ENCODE data around the gene CBX7. TPM values are rescaled to one million over a fixed set of nuclear protein-coding genes. Genes with fewer than 3 reads are reported as not detected.

The CBX7 gene
- total RNA-seq, 1 donor from 2014 or later = 4.7 TPM

GRCh38 chr22:39109361-39109760 lies 43.1 kb downstream of the CBX7 start:
- H3K27me3 ChIP-seq (ENCODE audit: control insufficient read depth in 3 of 3, insufficient read depth in 3 of 3, low read length in 3 of 3) = peaks cover 5 to 16% (median 7%) of the 10 kb centered on the region in 3 donors
- no peak overlapping the region for H3K27ac ChIP-seq (ENCODE audit: low read depth, low read length)
- no peaks in the 10 kb centered on the region for H3K9me3 ChIP-seq (ENCODE audit: control insufficient read depth in 3 of 3, low read length in 3 of 3)
- H3K4me1 ChIP-seq (ENCODE audit: control insufficient read depth in 3 of 3, insufficient read depth in 3 of 3, low read length in 3 of 3) = no peaks in the 10 kb centered on the region
- H3K36me3 ChIP-seq (ENCODE audit: control insufficient read depth in 3 of 3, insufficient read depth in 3 of 3, low read length in 3 of 3) = no peaks in the 10 kb centered on the region
- H3K4me3 ChIP-seq (ENCODE audit: low read length in 3 of 3) = no peak overlapping the region
- no peak overlapping the region for H3K9ac ChIP-seq (ENCODE audit: low read depth in 1 of 3, low read length in 3 of 3)

GRCh38 chr22:39108487-39108886 lies 44.0 kb downstream of the CBX7 start:
- no peak overlapping the region for H3K27ac ChIP-seq (ENCODE audit: low read depth, low read length)
- no peak overlapping the region for H3K9ac ChIP-seq (ENCODE audit: low read depth in 1 of 3, low read length in 3 of 3)
- H3K4me1 ChIP-seq (ENCODE audit: control insufficient read depth in 3 of 3, insufficient read depth in 3 of 3, low read length in 3 of 3) = no peaks in the 10 kb centered on the region
- H3K4me3 ChIP-seq (ENCODE audit: low read length in 3 of 3) = no peak overlapping the region
- no peaks in the 10 kb centered on the region for H3K36me3 ChIP-seq (ENCODE audit: control insufficient read depth in 3 of 3, insufficient read depth in 3 of 3, low read length in 3 of 3)
- peaks cover 5 to 9% (median 5%) of the 10 kb centered on the region in 3 donors for H3K27me3 ChIP-seq (ENCODE audit: control insufficient read depth in 3 of 3, insufficient read depth in 3 of 3, low read length in 3 of 3)
- H3K9me3 ChIP-seq (ENCODE audit: control insufficient read depth in 3 of 3, low read length in 3 of 3) = no peaks in the 10 kb centered on the region

DNA sequence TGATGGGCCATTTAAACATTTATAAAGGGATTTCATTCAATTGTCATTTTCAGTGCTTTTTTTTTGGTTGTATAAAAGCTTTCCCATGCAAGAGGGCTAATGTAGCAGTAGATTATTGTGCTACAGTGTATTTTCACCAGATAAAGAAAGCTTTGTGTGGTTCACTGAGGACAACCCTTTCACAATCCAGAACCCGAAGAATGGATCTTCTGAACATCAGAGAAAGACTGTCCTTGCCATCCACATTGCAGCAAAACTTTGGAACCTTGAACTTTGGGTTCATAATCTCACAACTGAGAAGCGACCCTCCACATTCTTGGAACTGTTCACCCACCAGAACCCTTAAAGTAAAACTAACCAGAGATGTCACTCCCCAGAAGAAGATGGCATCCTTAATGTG lies 46.2 kb downstream of the CBX7 start:
- no peak overlapping the region for H3K27ac ChIP-seq (ENCODE audit: low read depth, low read length)

DNA sequence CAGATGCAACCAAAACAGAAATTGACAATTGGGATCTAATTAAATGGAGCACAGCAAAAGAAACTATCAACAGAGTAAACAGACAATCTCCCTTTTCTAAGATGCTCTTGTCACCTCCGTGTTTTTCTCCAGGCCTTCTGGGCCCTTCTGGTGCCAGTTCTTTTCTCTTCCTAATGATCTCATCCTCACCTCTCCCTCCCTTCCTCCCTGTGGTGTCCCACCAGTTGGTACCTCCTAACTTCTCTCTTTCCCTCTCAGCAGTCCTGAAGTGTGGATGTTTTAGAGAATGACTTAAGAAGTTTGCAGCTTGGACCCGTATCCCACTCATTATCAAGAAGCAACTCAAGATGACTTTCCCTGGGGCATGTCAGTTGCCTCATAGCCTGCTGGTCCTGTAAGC lies 49.0 kb downstream of the CBX7 start:
- no peak overlapping the region for H3K9ac ChIP-seq (ENCODE audit: low read depth in 1 of 3, low read length in 3 of 3)
- no peak overlapping the region for H3K27ac ChIP-seq (ENCODE audit: low read depth, low read length)
- no peaks in the 10 kb centered on the region for H3K4me1 ChIP-seq (ENCODE audit: control insufficient read depth in 3 of 3, insufficient read depth in 3 of 3, low read length in 3 of 3)
- peaks cover 0 to 13% (median 0%) of the 10 kb centered on the region in 3 donors for H3K27me3 ChIP-seq (ENCODE audit: control insufficient read depth in 3 of 3, insufficient read depth in 3 of 3, low read length in 3 of 3)
- H3K36me3 ChIP-seq (ENCODE audit: control insufficient read depth in 3 of 3, insufficient read depth in 3 of 3, low read length in 3 of 3) = no peaks in the 10 kb centered on the region
- no peaks in the 10 kb centered on the region for H3K9me3 ChIP-seq (ENCODE audit: control insufficient read depth in 3 of 3, low read length in 3 of 3)
- no peak overlapping the region for H3K4me3 ChIP-seq (ENCODE audit: low read length in 3 of 3)

More for the DNA sequence above, 46.2 kb downstream of the CBX7 start:
- no peaks in the 10 kb centered on the region for H3K36me3 ChIP-seq (ENCODE audit: control insufficient read depth in 3 of 3, insufficient read depth in 3 of 3, low read length in 3 of 3)
- no peaks in the 10 kb centered on the region for H3K4me1 ChIP-seq (ENCODE audit: control insufficient read depth in 3 of 3, insufficient read depth in 3 of 3, low read length in 3 of 3)
- no peak overlapping the region for H3K4me3 ChIP-seq (ENCODE audit: low read length in 3 of 3)
- H3K9ac ChIP-seq (ENCODE audit: low read depth in 1 of 3, low read length in 3 of 3) = no peak overlapping the region
- peaks cover 3 to 13% (median 5%) of the 10 kb centered on the region in 3 donors for H3K27me3 ChIP-seq (ENCODE audit: control insufficient read depth in 3 of 3, insufficient read depth in 3 of 3, low read length in 3 of 3)
- H3K9me3 ChIP-seq (ENCODE audit: control insufficient read depth in 3 of 3, low read length in 3 of 3) = no peaks in the 10 kb centered on the region

DNA sequence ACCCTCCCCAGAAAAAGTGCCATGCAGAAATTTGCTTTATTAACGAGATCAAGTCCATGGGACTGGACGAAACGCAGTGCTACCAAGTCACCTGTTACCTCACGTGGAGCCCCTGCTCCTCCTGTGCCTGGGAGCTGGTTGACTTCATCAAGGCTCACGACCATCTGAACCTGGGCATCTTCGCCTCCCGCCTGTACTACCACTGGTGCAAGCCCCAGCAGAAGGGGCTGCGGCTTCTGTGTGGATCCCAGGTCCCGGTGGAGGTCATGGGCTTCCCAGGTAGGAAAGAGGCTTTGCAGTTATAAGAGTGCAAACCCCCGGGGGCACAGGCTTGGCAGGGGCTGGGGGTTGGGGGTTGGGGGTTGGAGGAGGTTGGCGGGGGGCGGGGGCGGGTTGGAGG lies 51.3 kb downstream of the CBX7 start:
- no peaks in the 10 kb centered on the region for H3K36me3 ChIP-seq (ENCODE audit: control insufficient read depth in 3 of 3, insufficient read depth in 3 of 3, low read length in 3 of 3)
- peaks cover 0 to 7% (median 2%) of the 10 kb centered on the region in 3 donors for H3K4me1 ChIP-seq (ENCODE audit: control insufficient read depth in 3 of 3, insufficient read depth in 3 of 3, low read length in 3 of 3)
- no peak overlapping the region for H3K27ac ChIP-seq (ENCODE audit: low read depth, low read length)
- H3K4me3 ChIP-seq (ENCODE audit: low read length in 3 of 3) = no peak overlapping the region
- H3K9ac ChIP-seq (ENCODE audit: low read depth in 1 of 3, low read length in 3 of 3) = no peak overlapping the region
- peaks cover 0 to 13% (median 0%) of the 10 kb centered on the region in 3 donors for H3K27me3 ChIP-seq (ENCODE audit: control insufficient read depth in 3 of 3, insufficient read depth in 3 of 3, low read length in 3 of 3)
- H3K9me3 ChIP-seq (ENCODE audit: control insufficient read depth in 3 of 3, low read length in 3 of 3) = no peaks in the 10 kb centered on the region

GRCh38 chr22:39098576-39098975 lies 53.9 kb downstream of the CBX7 start:
- Histone ChIP-seq H3K4me3 (ENCODE audit: low read length in 3 of 3) (no peak overlapping the region), H3K9me3 (ENCODE audit: control insufficient read depth in 3 of 3, low read length in 3 of 3) (no peaks in the 10 kb centered on the region), H3K4me1 (ENCODE audit: control insufficient read depth in 3 of 3, insufficient read depth in 3 of 3, low read length in 3 of 3) (peaks cover 0 to 7% (median 2%) of the 10 kb centered on the region in 3 donors), H3K27ac (ENCODE audit: low read depth, low read length) (no peak overlapping the region), H3K27me3 (ENCODE audit: control insufficient read depth in 3 of 3, insufficient read depth in 3 of 3, low read length in 3 of 3) (peaks cover 0 to 19% (median 0%) of the 10 kb centered on the region in 3 donors), H3K9ac (ENCODE audit: low read depth in 1 of 3, low read length in 3 of 3) (no peak overlapping the region), H3K36me3 (ENCODE audit: control insufficient read depth in 3 of 3, insufficient read depth in 3 of 3, low read length in 3 of 3) (no peaks in the 10 kb centered on the region)

GRCh38 chr22:39098026-39098425 lies 54.5 kb downstream of the CBX7 start:
- H3K4me3 ChIP-seq (ENCODE audit: low read length in 3 of 3) = no peak overlapping the region
- peaks cover 0 to 19% (median 0%) of the 10 kb centered on the region in 3 donors for H3K27me3 ChIP-seq (ENCODE audit: control insufficient read depth in 3 of 3, insufficient read depth in 3 of 3, low read length in 3 of 3)
- H3K9me3 ChIP-seq (ENCODE audit: control insufficient read depth in 3 of 3, low read length in 3 of 3) = no peaks in the 10 kb centered on the region
- peaks cover 0 to 7% (median 2%) of the 10 kb centered on the region in 3 donors for H3K4me1 ChIP-seq (ENCODE audit: control insufficient read depth in 3 of 3, insufficient read depth in 3 of 3, low read length in 3 of 3)
- no peaks in the 10 kb centered on the region for H3K36me3 ChIP-seq (ENCODE audit: control insufficient read depth in 3 of 3, insufficient read depth in 3 of 3, low read length in 3 of 3)
- no peak overlapping the region for H3K27ac ChIP-seq (ENCODE audit: low read depth, low read length)
- H3K9ac ChIP-seq (ENCODE audit: low read depth in 1 of 3, low read length in 3 of 3) = no peak overlapping the region

GRCh38 chr22:39097098-39098020 lies 55.1 kb downstream of the CBX7 start, which contains the start of gene APOBEC3H:
Gene APOBEC3H (plus strand): TSS chr22:39097244. CDS start chr22:39100279, 3,035 bp downstream.
- Histone ChIP-seq H3K4me1 (ENCODE audit: control insufficient read depth in 3 of 3, insufficient read depth in 3 of 3, low read length in 3 of 3) (peaks cover 0 to 7% (median 2%) of the 10 kb centered on the region in 3 donors), H3K9me3 (ENCODE audit: control insufficient read depth in 3 of 3, low read length in 3 of 3) (no peaks in the 10 kb centered on the region), H3K4me3 (ENCODE audit: low read length in 3 of 3) (no peak within 1 kb of the TSS), H3K27me3 (ENCODE audit: control insufficient read depth in 3 of 3, insufficient read depth in 3 of 3, low read length in 3 of 3) (peaks cover 0 to 18% (median 0%) of the 10 kb centered on the region in 3 donors), H3K36me3 (ENCODE audit: control insufficient read depth in 3 of 3, insufficient read depth in 3 of 3, low read length in 3 of 3) (no peaks in the 10 kb centered on the region), H3K9ac (ENCODE audit: low read depth in 1 of 3, low read length in 3 of 3) (no peak within 1 kb of the TSS), H3K27ac (ENCODE audit: low read depth, low read length) (no peak within 1 kb of the TSS)

GRCh38 chr22:39095971-39096370 lies 56.5 kb downstream of the CBX7 start:
- H3K27me3 ChIP-seq (ENCODE audit: control insufficient read depth in 3 of 3, insufficient read depth in 3 of 3, low read length in 3 of 3) = peaks cover 0 to 16% (median 9%) of the 10 kb centered on the region in 3 donors
- no peaks in the 10 kb centered on the region for H3K9me3 ChIP-seq (ENCODE audit: control insufficient read depth in 3 of 3, low read length in 3 of 3)
- H3K4me3 ChIP-seq (ENCODE audit: low read length in 3 of 3) = no peak overlapping the region
- no peak overlapping the region for H3K27ac ChIP-seq (ENCODE audit: low read depth, low read length)
- no peaks in the 10 kb centered on the region for H3K36me3 ChIP-seq (ENCODE audit: control insufficient read depth in 3 of 3, insufficient read depth in 3 of 3, low read length in 3 of 3)
- peaks cover 0 to 7% (median 2%) of the 10 kb centered on the region in 3 donors for H3K4me1 ChIP-seq (ENCODE audit: control insufficient read depth in 3 of 3, insufficient read depth in 3 of 3, low read length in 3 of 3)
- H3K9ac ChIP-seq (ENCODE audit: low read depth in 1 of 3, low read length in 3 of 3) = no peak overlapping the region

GRCh38 chr22:39094717-39095389 lies 57.6 kb downstream of the CBX7 start:
- Histone ChIP-seq H3K4me1 (ENCODE audit: control insufficient read depth in 3 of 3, insufficient read depth in 3 of 3, low read length in 3 of 3) (peaks cover 0 to 7% (median 2%) of the 10 kb centered on the region in 3 donors), H3K36me3 (ENCODE audit: control insufficient read depth in 3 of 3, insufficient read depth in 3 of 3, low read length in 3 of 3) (no peaks in the 10 kb centered on the region), H3K27me3 (ENCODE audit: control insufficient read depth in 3 of 3, insufficient read depth in 3 of 3, low read length in 3 of 3) (peaks cover 5 to 22% (median 20%) of the 10 kb centered on the region in 3 donors), H3K9ac (ENCODE audit: low read depth in 1 of 3, low read length in 3 of 3) (no peak overlapping the region), H3K4me3 (ENCODE audit: low read length in 3 of 3) (no peak overlapping the region), H3K27ac (ENCODE audit: low read depth, low read length) (no peak overlapping the region), H3K9me3 (ENCODE audit: control insufficient read depth in 3 of 3, low read length in 3 of 3) (no peaks in the 10 kb centered on the region)
